IPS-20b (cell line): Measurements from ENCODE around the gene LCORL.

ENCODE experiments used
- H3K27ac ChIP-seq: one replicate; pipeline ENCODE4 v1.5.1; 2013; ENCODE audit warnings: low read length
- H3K27me3 ChIP-seq: 2 replicates; pipeline ENCODE4 v1.6.1; 2013; ENCODE audit warnings: mild to moderate bottlenecking, low read length, inconsistent platforms; ENCODE audit not compliant: insufficient read depth
- H3K36me3 ChIP-seq: 2 replicates; pipeline ENCODE4 v1.6.1; 2013; ENCODE audit warnings: low read depth, mild to moderate bottlenecking, inconsistent platforms, low read length, moderate library complexity; ENCODE audit not compliant: insufficient read depth
- H3K4me1 ChIP-seq: 2 replicates; pipeline ENCODE4 v1.6.1; 2013; ENCODE audit warnings: mild to moderate bottlenecking, control low read depth, inconsistent platforms, low read length, moderate library complexity; ENCODE audit not compliant: insufficient read depth
- H3K4me3 ChIP-seq: 2 replicates; pipeline ENCODE4 v1.5.1; 2013; ENCODE audit warnings: mild to moderate bottlenecking, low read length, inconsistent platforms
- H3K9ac ChIP-seq: 2 replicates; pipeline ENCODE4 v1.6.1; 2013; ENCODE audit warnings: low read depth, mild to moderate bottlenecking, inconsistent platforms, low read length, moderate library complexity
- H3K9me3 ChIP-seq: 2 replicates; pipeline ENCODE4 v1.6.1; 2013; ENCODE audit warnings: mild to moderate bottlenecking, low read depth, low read length, inconsistent platforms; ENCODE audit not compliant: insufficient read depth

LCORL gene

GRCh38 chr4:17924189-17924588 is 97.4 kb downstream of the LCORL start:
- Histone ChIP-seq H3K9ac (no peak overlapping the region), H3K27me3 (no peaks in the 10 kb centered on the region), H3K27ac (no peak overlapping the region), H3K4me3 (no peak overlapping the region), H3K4me1 (no peaks in the 10 kb centered on the region), H3K9me3 (no peaks in the 10 kb centered on the region; the same call in 1 of the 2 replicates), H3K36me3 (no peaks in the 10 kb centered on the region)

- Histone ChIP-seq H3K4me1 (no peaks in the 10 kb centered on the region), H3K36me3 (no peaks in the 10 kb centered on the region), H3K4me3 (no peak overlapping the region), H3K27ac (no peak overlapping the region), H3K9ac (no peak overlapping the region), H3K27me3 (no peaks in the 10 kb centered on the region), H3K9me3 (no peaks in the 10 kb centered on the region)
These were observed 100.1 kb downstream of the LCORL start for GRCh38 chr4:17921451-17921850.

- H3K27ac ChIP-seq = no peak overlapping the region
- H3K9me3 ChIP-seq = no peaks in the 10 kb centered on the region
- no peaks in the 10 kb centered on the region for H3K27me3 ChIP-seq
- H3K36me3 ChIP-seq = no peaks in the 10 kb centered on the region
- H3K9ac ChIP-seq = no peak overlapping the region
- no peaks in the 10 kb centered on the region for H3K4me1 ChIP-seq
- H3K4me3 ChIP-seq = no peak overlapping the region
These were observed 100.9 kb downstream of the LCORL start for GRCh38 chr4:17920681-17921080.

GRCh38 chr4:17915439-17915838 is 106.1 kb downstream of the LCORL start:
- Histone ChIP-seq H3K36me3 (no peaks in the 10 kb centered on the region), H3K4me1 (no peaks in the 10 kb centered on the region), H3K9me3 (no peaks in the 10 kb centered on the region), H3K27me3 (no peaks in the 10 kb centered on the region), H3K4me3 (no peak overlapping the region), H3K27ac (no peak overlapping the region), H3K9ac (no peak overlapping the region)

- H3K27ac ChIP-seq = no peak overlapping the region
- no peaks in the 10 kb centered on the region for H3K4me1 ChIP-seq
- no peak overlapping the region for H3K9ac ChIP-seq
- H3K36me3 ChIP-seq = no peaks in the 10 kb centered on the region
- H3K9me3 ChIP-seq = no peaks in the 10 kb centered on the region
- no peaks in the 10 kb centered on the region for H3K27me3 ChIP-seq
- H3K4me3 ChIP-seq = no peak overlapping the region
These were observed 109.5 kb downstream of the LCORL start for GRCh38 chr4:17912011-17912410.

- Histone ChIP-seq H3K36me3 (no peaks in the 10 kb centered on the region), H3K27me3 (no peaks in the 10 kb centered on the region), H3K9ac (no peak overlapping the region), H3K4me1 (no peaks in the 10 kb centered on the region), H3K27ac (no peak overlapping the region), H3K9me3 (no peaks in the 10 kb centered on the region), H3K4me3 (no peak overlapping the region)
These were observed 109.9 kb downstream of the LCORL start for GRCh38 chr4:17911608-17912007.

GRCh38 chr4:17898553-17899055 is 123.0 kb downstream of the LCORL start:
- Histone ChIP-seq H3K4me3 (no peak overlapping the region), H3K9me3 (no peaks in the 10 kb centered on the region), H3K27ac (no peak overlapping the region), H3K9ac (no peak overlapping the region), H3K36me3 (no peaks in the 10 kb centered on the region), H3K4me1 (no peaks in the 10 kb centered on the region), H3K27me3 (no peaks in the 10 kb centered on the region)

GRCh38 chr4:17895481-17895880 is 126.1 kb downstream of the LCORL start:
- Histone ChIP-seq H3K9ac (no peak overlapping the region), H3K4me1 (no peaks in the 10 kb centered on the region), H3K36me3 (no peaks in the 10 kb centered on the region), H3K4me3 (no peak overlapping the region), H3K27ac (no peak overlapping the region), H3K27me3 (no peaks in the 10 kb centered on the region), H3K9me3 (no peaks in the 10 kb centered on the region)

GRCh38 chr4:17894421-17894820 is 127.1 kb downstream of the LCORL start:
- Histone ChIP-seq H3K27me3 (no peaks in the 10 kb centered on the region), H3K36me3 (no peaks in the 10 kb centered on the region), H3K4me3 (no peak overlapping the region), H3K9me3 (no peaks in the 10 kb centered on the region), H3K27ac (no peak overlapping the region), H3K4me1 (peaks cover 5% of the 10 kb centered on the region; the same call in 1 of the 2 replicates), H3K9ac (no peak overlapping the region)

- no peak overlapping the region for H3K9ac ChIP-seq
These were observed 131.9 kb downstream of the LCORL start for GRCh38 chr4:17889692-17890091.

GRCh38 chr4:17884511-17884910 is 137.0 kb downstream of the LCORL start:
- no peaks in the 10 kb centered on the region for H3K9me3 ChIP-seq
- no peak overlapping the region for H3K27ac ChIP-seq
- peaks cover 12% of the 10 kb centered on the region; the same call in 1 of the 2 replicates for H3K36me3 ChIP-seq
- no peak overlapping the region for H3K4me3 ChIP-seq
- peaks cover 5% of the 10 kb centered on the region; the same call in 1 of the 2 replicates for H3K4me1 ChIP-seq
- H3K9ac ChIP-seq = no peak overlapping the region
- H3K27me3 ChIP-seq = no peaks in the 10 kb centered on the region

More at GRCh38 chr4:17889692-17890091, 131.9 kb downstream of the LCORL start:
- Histone ChIP-seq H3K27me3 (no peaks in the 10 kb centered on the region), H3K9me3 (no peaks in the 10 kb centered on the region), H3K27ac (no peak overlapping the region), H3K36me3 (no peaks in the 10 kb centered on the region), H3K4me1 (peaks cover 10% of the 10 kb centered on the region; the same call in 1 of the 2 replicates), H3K4me3 (no peak overlapping the region)

- H3K27me3 ChIP-seq = no peaks in the 10 kb centered on the region
- no peak overlapping the region for H3K27ac ChIP-seq
- H3K9me3 ChIP-seq = no peaks in the 10 kb centered on the region
- H3K9ac ChIP-seq = no peak overlapping the region
- peaks cover 1% of the 10 kb centered on the region; the same call in 1 of the 2 replicates for H3K4me1 ChIP-seq
- peaks cover 12% of the 10 kb centered on the region; the same call in 1 of the 2 replicates for H3K36me3 ChIP-seq
- H3K4me3 ChIP-seq = no peak overlapping the region
These were observed 137.5 kb downstream of the LCORL start for GRCh38 chr4:17884063-17884462.
